ENCODE data around the gene FOXO6.

DNA sequence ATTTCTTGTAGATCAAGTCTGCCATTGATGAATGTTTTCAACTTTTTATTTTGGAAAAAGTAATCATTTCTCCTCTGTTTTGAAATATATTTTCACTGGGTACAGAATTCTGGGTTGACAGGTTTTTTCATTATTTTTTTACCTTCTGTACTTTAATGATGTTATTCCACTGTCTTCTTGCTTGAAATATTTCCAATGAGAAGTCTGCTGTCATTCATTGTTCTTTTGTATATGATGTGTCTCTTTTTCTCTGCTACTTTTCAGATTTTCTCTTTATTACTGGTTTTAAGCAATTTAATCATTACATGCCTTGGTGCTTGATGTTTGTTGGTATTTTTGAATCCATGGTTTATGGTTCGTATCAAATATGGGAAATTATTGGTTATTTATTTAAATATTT is 22.4 kb upstream of the FOXO6 start:
- TF ChIP-seq CTCF (IDR thresholded peaks at IDR 0.05): no peak
- TF ChIP-seq POLR2A (IDR thresholded peaks at IDR 0.05): no peak

Measured in right lobe of liver (tissue), 4 donors.